HepG2 (cell line): Measurements from ENCODE around the gene CD302. TPM values are rescaled to one million over a fixed set of nuclear protein-coding genes. Genes with fewer than 3 reads are reported as not detected.

Experiments used
- ATAC-seq: fragments of 200-7000 bp; cut with Tn5 transposase; 3 replicates; pipeline ENCODE4 v1.9.1; 2020; ENCODE audit warnings: mild to moderate bottlenecking, moderate library complexity
- BruUV-seq: library from RNA; stranded (reverse); fragments of 400-500 nt; replicated peaks from 2 replicates; lab custom pipeline; 2021; lab: Mats Ljungman, UMichigan
- CTCF ChIA-PET: fragments of 300-600 bp; formaldehyde crosslinking; extraction: SDS; loops from one replicate; lab custom pipeline; 2021; ENCODE audit warnings: low total read pairs, inconsistent platforms, low intra/inter-chr PET ratio; lab: Yijun Ruan, JAX
- POLR2A ChIA-PET: fragments of 350-600 bp; sonication (Branson Sonifier 250); formaldehyde crosslinking; loops from one replicate; lab custom pipeline; 2020; ENCODE audit warnings: antibody characterized with exemption, inconsistent platforms; lab: Yijun Ruan, JAX
- DNase-seq: peaks from one replicate; pipeline ENCODE4 v3.0.0-alpha.2; 2015; ENCODE audit warnings: low spot score
- FAIRE-seq: peaks from 3 replicates; lab custom pipeline; 2011; peaks lifted over from hg19 to GRCh38; lab: Jason Lieb, UNC
- H2AFZ ChIP-seq: one replicate; pipeline ENCODE4 v1.6.1; 2011; ENCODE audit warnings: low read length, inconsistent platforms
- H3K27ac ChIP-seq: fragments of 300-600 bp; 3 replicates; pipeline ENCODE4 v1.8.0; 2011; ENCODE audit warnings: mixed run types, mild to moderate bottlenecking, mixed read lengths, low read length, inconsistent platforms; ENCODE audit not compliant: insufficient read depth; ENCODE audit errors: extremely low read length
- H3K27me3 ChIP-seq, 2 experiments: fragments of 200-600 bp in 1 of 2; 2 replicates in 1 of 2; 3 replicates in 1 of 2; pipeline versions ENCODE4 v1.6.0 to v1.8.0; 2011; ENCODE audit warnings: low read length in 2 of 2, mild to moderate bottlenecking in 2 of 2, moderate library complexity in 2 of 2, inconsistent platforms in 1 of 2; ENCODE audit not compliant: insufficient read depth in 2 of 2, control insufficient read depth in 1 of 2
- H3K36me3 ChIP-seq, 2 experiments: fragments of 200-600 bp in 1 of 2; replicated peaks in 1 of 2; 2 replicates in 1 of 2; 3 replicates in 1 of 2; pipeline versions ENCODE4 v1.5.1 to v1.8.0; 2011; ENCODE audit warnings: low read length in 2 of 2, inconsistent platforms in 1 of 2; ENCODE audit not compliant: insufficient read depth in 2 of 2, control insufficient read depth in 1 of 2
- H3K4me1 ChIP-seq: 2 replicates; pipeline ENCODE4 v1.5.1; 2012; ENCODE audit warnings: low read length, inconsistent platforms; ENCODE audit not compliant: insufficient read depth
- H3K4me2 ChIP-seq: 2 replicates; pipeline ENCODE4 v1.6.0; 2011; ENCODE audit warnings: low read depth, low read length, inconsistent platforms
- H3K4me3 ChIP-seq, 3 experiments: fragments of 200-600 bp in 1 of 3; sonication (generic), shearing (Covaris generic) in 1 of 3; replicated peaks in 1 of 3; 2 replicates each; pipeline ENCODE4 v1.5.1; 2011 to 2016; ENCODE audit warnings: low read length in 3 of 3, inconsistent platforms in 2 of 3, low read depth in 2 of 3, mild to moderate bottlenecking in 2 of 3, control low read depth in 1 of 3, mixed read lengths in 1 of 3; ENCODE audit not compliant: insufficient read depth in 1 of 3
- H3K79me2 ChIP-seq: one replicate; pipeline ENCODE4 v1.6.1; 2011; ENCODE audit warnings: low read length, inconsistent platforms; ENCODE audit not compliant: insufficient read depth
- H3K9ac ChIP-seq: 2 replicates; pipeline ENCODE4 v1.6.0; 2011; ENCODE audit warnings: mild to moderate bottlenecking, low read depth, low read length, inconsistent platforms; ENCODE audit not compliant: insufficient read depth
- H3K9me3 ChIP-seq: 2 replicates; pipeline ENCODE4 v1.5.1; 2012; ENCODE audit warnings: mild to moderate bottlenecking, low read length
- H4K20me1 ChIP-seq: 2 replicates; pipeline ENCODE4 v1.6.0; 2011; ENCODE audit warnings: inconsistent platforms, mild to moderate bottlenecking, low read length, moderate library complexity; ENCODE audit not compliant: insufficient read depth
- AGO2 ChIP-seq: fragments of 200-400 bp; formaldehyde crosslinking; optimal IDR thresholded peaks from 2 replicates; pipeline ENCODE3; 2017; ENCODE audit warnings: mild to moderate bottlenecking, low read depth, low read length, moderate library complexity
- KDM1A ChIP-seq: IDR thresholded peaks from 2 replicates; pipeline ENCODE4 v1.6.1; 2016; ENCODE audit warnings: missing compliant biosample characterization
- NFE2L1 ChIP-seq: sonication (generic); formaldehyde crosslinking; IDR thresholded peaks from 2 replicates; pipeline ENCODE4 v1.4.0; 2020; ENCODE audit warnings: missing genetic modification reagents, mild to moderate bottlenecking, borderline replicate concordance
- NFIC ChIP-seq: IDR thresholded peaks from 2 replicates; pipeline ENCODE4 v1.6.1; 2012; ENCODE audit warnings: mild to moderate bottlenecking, low read length, inconsistent platforms
- RBM22 ChIP-seq: fragments of 200-400 bp; formaldehyde crosslinking; optimal IDR thresholded peaks from 2 replicates; pipeline ENCODE3; 2017; ENCODE audit warnings: mild to moderate bottlenecking, low read length, moderate library complexity
- WGBS: methylation state at CpG from one replicate; pipeline ENCODE4 v1.1.6; 2017; ENCODE audit warnings: low lambda C conversion rate; 5-methylcytosine and 5-hydroxymethylcytosine counted together
- in situ Hi-C: cut with HindIII; loops from 2 replicates; pipeline ENCODE4 v1.10.0; 2017; ENCODE audit warnings: low pct_unique_long_range_greater_than_20kb; ENCODE audit not compliant: extremely low pct_ligation_motif_present
- intact Hi-C: fragments of 100-400 bp; cut with micrococcal nuclease; formaldehyde crosslinking; loops from one replicate; pipeline ENCODE4 v1.10.0; 2022; ENCODE audit not compliant: unreplicated experiment
- polyA plus RNA-seq, 8 experiments: library from polyadenylated mRNA; depleted of rRNA in 3 of 8; stranded (reverse) in 7 of 8; unstranded in 1 of 8; fragments of >200 nt; fragmentation: Illumina TruSeq in 4 of 8; extraction: Trizol in 4 of 8; gene quantifications; 2 replicates each; pipeline versions ENCODE4 v1.2.1 to v1.2.3, GENCODE V29; 2011 to 2016; ENCODE audit warnings: low read depth in 4 of 8, missing spikeins in 1 of 8, mixed read lengths in 1 of 8; ENCODE audit not compliant: insufficient read depth in 1 of 8
- total RNA-seq, 5 experiments: library from RNA; depleted of rRNA; stranded (reverse); fragments of >200 nt; fragmentation: Illumina TruSeq; extraction: Trizol; gene quantifications; 2 replicates each; pipeline ENCODE4 v1.2.3, GENCODE V29; 2016; ENCODE audit warnings: low read depth in 1 of 5

The CD302 gene
- total and polyA plus RNA-seq, 2 of the 13 experiments (the other 11 are each of a cell fraction or from before 2014, with no cell fraction given) = 8.0 to 15.6 TPM

DNA sequence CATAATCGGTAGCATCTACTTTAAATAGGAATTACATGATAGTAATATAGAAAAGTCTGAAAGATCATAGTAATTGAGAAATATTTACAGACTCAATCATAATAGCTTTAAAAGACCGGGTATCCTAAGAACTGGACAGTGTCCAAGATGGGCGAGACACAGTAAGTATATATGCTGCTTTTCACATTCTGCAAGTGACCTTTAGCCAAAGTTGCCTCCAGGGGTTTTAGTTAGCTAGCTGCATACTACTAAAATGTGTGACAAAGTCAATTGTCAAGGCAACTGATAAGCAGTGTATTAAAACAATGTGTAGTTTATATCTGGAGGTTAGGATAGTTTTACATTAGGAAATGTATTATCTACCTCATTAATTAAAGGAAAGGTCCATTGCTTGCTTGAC, 24.6 kb downstream of the CD302 start:
- TF ChIP-seq NFIC (0 out of 2 replicates have a peak, but pooled peaks have one; percentile 43), AGO2 (peak; percentile 50), KDM1A (CRISPR knock-in tag) (no peak)
- TF ChIP-seq, all 625 proteins: peak for 2
- no peak for FAIRE-seq
- H3K27ac ChIP-seq = no peak overlapping the region
- ChIA-PET CTCF (no interaction called here), POLR2A (no interaction called here)
- BruUV-seq = no TSS peak
- in situ Hi-C loops (no loop called here), intact Hi-C loops (no loop called here)
- H3K4me1 ChIP-seq = no peaks in the 10 kb centered on the region
- H3K36me3 ChIP-seq = no peaks in the 10 kb centered on the region
- 94% methylated on average over 3 of the region's 3 CpGs for WGBS
- H4K20me1 ChIP-seq = no peaks in the 10 kb centered on the region
- H3K79me2 ChIP-seq = no peaks in the 10 kb centered on the region
- peak; percentile 16; the same call in 1 of the 3 replicates for ATAC-seq
- H3K9me3 ChIP-seq = no peaks in the 10 kb centered on the region
- no peak for DNase-seq
- no peak overlapping the region for H3K9ac ChIP-seq
- H3K4me2 ChIP-seq = no peak overlapping the region
- H3K4me3 ChIP-seq = no peak overlapping the region
- no peaks in the 10 kb centered on the region for H3K27me3 ChIP-seq
- no peak overlapping the region for H2AFZ ChIP-seq

DNA sequence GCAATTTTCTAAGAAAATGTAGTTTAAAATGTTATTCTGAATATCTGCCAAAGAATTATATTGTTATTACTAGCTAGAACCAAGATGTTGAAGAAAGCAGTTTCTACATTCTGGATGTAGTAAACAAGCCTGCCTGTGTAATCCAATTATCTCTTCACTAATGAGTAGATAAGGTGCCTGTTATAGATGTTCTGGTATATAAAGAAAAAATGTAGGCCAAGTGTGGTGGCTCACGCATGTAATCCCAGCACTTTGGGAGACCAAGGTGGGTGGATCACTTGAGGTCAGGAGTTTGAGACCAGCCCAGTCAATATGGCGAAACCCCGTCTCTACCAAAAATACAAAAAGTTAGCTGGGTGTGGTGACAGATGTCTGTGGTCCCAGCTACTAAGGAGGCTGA, 28.9 kb downstream of the CD302 start:
- intact Hi-C loops (no loop called here), in situ Hi-C loops (no loop called here)
- no peaks in the 10 kb centered on the region for H3K27me3 ChIP-seq
- WGBS = 99% methylated on average over 3 of the region's 3 CpGs
- no peak overlapping the region for H2AFZ ChIP-seq
- peaks cover 1 to 25% of the 10 kb centered on the region in 2 experiments; a peak in 4 of 5 replicates for H3K36me3 ChIP-seq
- FAIRE-seq = no peak
- H3K79me2 ChIP-seq = no peaks in the 10 kb centered on the region
- no peak for ATAC-seq
- no peak overlapping the region for H3K27ac ChIP-seq
- H3K9ac ChIP-seq = no peak overlapping the region
- DNase-seq = no peak
- CTCF ChIA-PET = no interaction called here
- POLR2A ChIA-PET = no interaction called here
- H3K4me2 ChIP-seq = no peak overlapping the region
- BruUV-seq = no TSS peak
- no peaks in the 10 kb centered on the region for H3K9me3 ChIP-seq
- no peaks in the 10 kb centered on the region for H3K4me1 ChIP-seq
- no peaks in the 10 kb centered on the region for H4K20me1 ChIP-seq
- H3K4me3 ChIP-seq = no peak overlapping the region
- TF ChIP-seq RBM22 (peak; percentile 57), NFE2L1 (no peak)
